ENCODE results near the gene STAMBPL1.

Gene STAMBPL1

GRCh38 chr10:88886557-88886956 is 6.5 kb downstream of the STAMBPL1 start:
- H3K4me3 ChIP-seq (ENCODE audit: low read length in 2 of 2): no peak overlapping the region
- H3K4ac ChIP-seq (ENCODE audit: low read length): no peak overlapping the region
- no peaks in the 10 kb centered on the region for H3K27me3 ChIP-seq (ENCODE audit: control insufficient read depth in 3 of 3, insufficient read depth in 3 of 3, low read depth in 1 of 3, low read length in 3 of 3)
- no peak overlapping the region for H2AK5ac ChIP-seq (ENCODE audit: low read depth, low read length)
- no peaks in the 10 kb centered on the region for H3K4me1 ChIP-seq (ENCODE audit: control insufficient read depth in 2 of 2, insufficient read depth in 1 of 2, low read depth in 1 of 2, low read length in 2 of 2)
- no peaks in the 10 kb centered on the region for H3K79me1 ChIP-seq (ENCODE audit: low read depth, low read length)
- H3K14ac ChIP-seq (ENCODE audit: low read length): no peak overlapping the region
- no peak overlapping the region for H2AFZ ChIP-seq (ENCODE audit: low read length)
- no peaks in the 10 kb centered on the region for H3K36me3 ChIP-seq (replicated peaks in 1 of 2; ENCODE audit: control insufficient read depth in 2 of 2, insufficient read depth in 2 of 2, low read length in 2 of 2)
- no peak for DNase-seq (ENCODE audit: low spot score)
- H3K9me3 ChIP-seq (replicated peaks in 1 of 2; ENCODE audit: control insufficient read depth in 2 of 2, insufficient read depth in 1 of 2, low read depth in 1 of 2, low read length in 2 of 2): no peaks in the 10 kb centered on the region
- H4K8ac ChIP-seq (ENCODE audit: low read depth, low read length): no peak overlapping the region
- no peak overlapping the region for H4K91ac ChIP-seq (ENCODE audit: low read depth, low read length, poor library complexity)
- H2BK12ac ChIP-seq (ENCODE audit: low read length): no peak overlapping the region
- H3K4me2 ChIP-seq (ENCODE audit: insufficient read depth, low read length, poor library complexity, severe bottlenecking): no peak overlapping the region
- H2BK5ac ChIP-seq (ENCODE audit: low read length): no peak overlapping the region
- H3K27ac ChIP-seq (replicated peaks; ENCODE audit: low read length): no peak overlapping the region
- no peak overlapping the region for H2BK120ac ChIP-seq (ENCODE audit: low read depth, low read length)
- H3K18ac ChIP-seq (ENCODE audit: low read length): no peak overlapping the region
- H3K9ac ChIP-seq (ENCODE audit: low read depth, low read length, poor library complexity): no peak overlapping the region
- H2BK15ac ChIP-seq (ENCODE audit: low read length): no peak overlapping the region
- H3K23ac ChIP-seq (ENCODE audit: low read depth, low read length, poor library complexity): no peak overlapping the region

- Histone ChIP-seq H3K79me1 (ENCODE audit: low read depth, low read length) (no peaks in the 10 kb centered on the region), H3K4me1 (ENCODE audit: control insufficient read depth in 2 of 2, insufficient read depth in 1 of 2, low read depth in 1 of 2, low read length in 2 of 2) (no peaks in the 10 kb centered on the region), H3K18ac (ENCODE audit: low read length) (no peak overlapping the region), H3K4me2 (ENCODE audit: insufficient read depth, low read length, poor library complexity, severe bottlenecking) (no peak overlapping the region), H2BK15ac (ENCODE audit: low read length) (no peak overlapping the region), H3K27ac (replicated peaks; ENCODE audit: low read length) (no peak overlapping the region), H3K36me3 (replicated peaks in 1 of 2; ENCODE audit: control insufficient read depth in 2 of 2, insufficient read depth in 2 of 2, low read length in 2 of 2) (no peaks in the 10 kb centered on the region), H2BK120ac (ENCODE audit: low read depth, low read length) (no peak overlapping the region), H2AK5ac (ENCODE audit: low read depth, low read length) (no peak overlapping the region), H3K14ac (ENCODE audit: low read length) (no peak overlapping the region), H3K9me3 (replicated peaks in 1 of 2; ENCODE audit: control insufficient read depth in 2 of 2, insufficient read depth in 1 of 2, low read depth in 1 of 2, low read length in 2 of 2) (no peaks in the 10 kb centered on the region), H3K9ac (ENCODE audit: low read depth, low read length, poor library complexity) (no peak overlapping the region), H4K91ac (ENCODE audit: low read depth, low read length, poor library complexity) (no peak overlapping the region), H3K4me3 (ENCODE audit: low read length in 2 of 2) (no peak overlapping the region), H4K8ac (ENCODE audit: low read depth, low read length) (no peak overlapping the region), H2BK5ac (ENCODE audit: low read length) (no peak overlapping the region), H2AFZ (ENCODE audit: low read length) (no peak overlapping the region), H3K23ac (ENCODE audit: low read depth, low read length, poor library complexity) (no peak overlapping the region), H3K4ac (ENCODE audit: low read length) (no peak overlapping the region), H3K27me3 (ENCODE audit: control insufficient read depth in 3 of 3, insufficient read depth in 3 of 3, low read depth in 1 of 3, low read length in 3 of 3) (no peaks in the 10 kb centered on the region), H2BK12ac (ENCODE audit: low read length) (no peak overlapping the region)
- no peak for DNase-seq (ENCODE audit: low spot score)
Measured at GRCh38 chr10:88888810-88889445, 8.9 kb downstream of the STAMBPL1 start.

GRCh38 chr10:88889559-88890337 is 9.7 kb downstream of the STAMBPL1 start:
- H2AK5ac ChIP-seq (ENCODE audit: low read depth, low read length): no peak overlapping the region
- no peak overlapping the region for H2AFZ ChIP-seq (ENCODE audit: low read length)
- no peak overlapping the region for H3K27ac ChIP-seq (replicated peaks; ENCODE audit: low read length)
- no peak overlapping the region for H3K4me3 ChIP-seq (ENCODE audit: low read length in 2 of 2)
- H2BK120ac ChIP-seq (ENCODE audit: low read depth, low read length): no peak overlapping the region
- H3K4me2 ChIP-seq (ENCODE audit: insufficient read depth, low read length, poor library complexity, severe bottlenecking): no peak overlapping the region
- no peaks in the 10 kb centered on the region for H3K9me3 ChIP-seq (replicated peaks in 1 of 2; ENCODE audit: control insufficient read depth in 2 of 2, insufficient read depth in 1 of 2, low read depth in 1 of 2, low read length in 2 of 2)
- no peaks in the 10 kb centered on the region for H3K27me3 ChIP-seq (ENCODE audit: control insufficient read depth in 3 of 3, insufficient read depth in 3 of 3, low read depth in 1 of 3, low read length in 3 of 3)
- no peak overlapping the region for H3K18ac ChIP-seq (ENCODE audit: low read length)
- H3K4ac ChIP-seq (ENCODE audit: low read length): no peak overlapping the region
- H3K23ac ChIP-seq (ENCODE audit: low read depth, low read length, poor library complexity): no peak overlapping the region
- no peak overlapping the region for H2BK5ac ChIP-seq (ENCODE audit: low read length)
- WGBS, 2 donors (ENCODE audit: extremely low coverage in 2 of 2, insufficient read length in 2 of 2, insufficient replicate concordance in 1 of 2): no CpG with 5 or more reads among the region's 1 CpG
- H2BK12ac ChIP-seq (ENCODE audit: low read length): no peak overlapping the region
- no peak for DNase-seq (ENCODE audit: low spot score)
- no peak overlapping the region for H3K9ac ChIP-seq (ENCODE audit: low read depth, low read length, poor library complexity)
- H3K36me3 ChIP-seq (replicated peaks in 1 of 2; ENCODE audit: control insufficient read depth in 2 of 2, insufficient read depth in 2 of 2, low read length in 2 of 2): no peaks in the 10 kb centered on the region
- no peak overlapping the region for H4K8ac ChIP-seq (ENCODE audit: low read depth, low read length)
- no peaks in the 10 kb centered on the region for H3K4me1 ChIP-seq (ENCODE audit: control insufficient read depth in 2 of 2, insufficient read depth in 1 of 2, low read depth in 1 of 2, low read length in 2 of 2)
- H4K91ac ChIP-seq (ENCODE audit: low read depth, low read length, poor library complexity): no peak overlapping the region
- H3K14ac ChIP-seq (ENCODE audit: low read length): no peak overlapping the region
- H3K79me1 ChIP-seq (ENCODE audit: low read depth, low read length): no peaks in the 10 kb centered on the region
- H2BK15ac ChIP-seq (ENCODE audit: low read length): no peak overlapping the region

GRCh38 chr10:88890681-88891381 is 10.8 kb downstream of the STAMBPL1 start:
- no peak overlapping the region for H2BK12ac ChIP-seq (ENCODE audit: low read length)
- H3K36me3 ChIP-seq (replicated peaks in 1 of 2; ENCODE audit: control insufficient read depth in 2 of 2, insufficient read depth in 2 of 2, low read length in 2 of 2): no peaks in the 10 kb centered on the region
- H3K9me3 ChIP-seq (replicated peaks in 1 of 2; ENCODE audit: control insufficient read depth in 2 of 2, insufficient read depth in 1 of 2, low read depth in 1 of 2, low read length in 2 of 2): no peaks in the 10 kb centered on the region
- no peak overlapping the region for H3K4me3 ChIP-seq (ENCODE audit: low read length in 2 of 2)
- no peak overlapping the region for H2AK5ac ChIP-seq (ENCODE audit: low read depth, low read length)
- no peak overlapping the region for H2BK5ac ChIP-seq (ENCODE audit: low read length)
- no CpG with 5 or more reads among the region's 4 CpGs for WGBS, 2 donors (ENCODE audit: extremely low coverage in 2 of 2, insufficient read length in 2 of 2, insufficient replicate concordance in 1 of 2)
- no peak overlapping the region for H2AFZ ChIP-seq (ENCODE audit: low read length)
- H4K8ac ChIP-seq (ENCODE audit: low read depth, low read length): no peak overlapping the region
- no peak overlapping the region for H2BK120ac ChIP-seq (ENCODE audit: low read depth, low read length)
- H3K27ac ChIP-seq (replicated peaks; ENCODE audit: low read length): no peak overlapping the region
- no peaks in the 10 kb centered on the region for H3K27me3 ChIP-seq (ENCODE audit: control insufficient read depth in 3 of 3, insufficient read depth in 3 of 3, low read depth in 1 of 3, low read length in 3 of 3)
- DNase-seq (ENCODE audit: low spot score): no peak
- no peak overlapping the region for H4K91ac ChIP-seq (ENCODE audit: low read depth, low read length, poor library complexity)
- H3K18ac ChIP-seq (ENCODE audit: low read length): no peak overlapping the region
- no peak overlapping the region for H3K4ac ChIP-seq (ENCODE audit: low read length)
- H3K79me1 ChIP-seq (ENCODE audit: low read depth, low read length): no peaks in the 10 kb centered on the region
- H3K4me2 ChIP-seq (ENCODE audit: insufficient read depth, low read length, poor library complexity, severe bottlenecking): no peak overlapping the region
- H3K23ac ChIP-seq (ENCODE audit: low read depth, low read length, poor library complexity): no peak overlapping the region
- H3K14ac ChIP-seq (ENCODE audit: low read length): no peak overlapping the region
- no peaks in the 10 kb centered on the region for H3K4me1 ChIP-seq (ENCODE audit: control insufficient read depth in 2 of 2, insufficient read depth in 1 of 2, low read depth in 1 of 2, low read length in 2 of 2)
- H3K9ac ChIP-seq (ENCODE audit: low read depth, low read length, poor library complexity): no peak overlapping the region
- no peak overlapping the region for H2BK15ac ChIP-seq (ENCODE audit: low read length)
